ENCODE results near the gene IRF2. TPM values are rescaled to one million over a fixed set of nuclear protein-coding genes. Genes with fewer than 3 reads are reported as not detected.

The IRF2 gene
- total RNA-seq, 1 donor from 2014 or later = 35.2 TPM

GRCh38 chr4:184371390-184371787 is 103.0 kb downstream of the IRF2 start:
- DNase-seq (ENCODE audit: extremely low read depth, low read depth, low spot score) = no peak

GRCh38 chr4:184370711-184371389 is 103.5 kb downstream of the IRF2 start:
- no peak for DNase-seq (ENCODE audit: extremely low read depth, low read depth, low spot score)

GRCh38 chr4:184369871-184370270 is 104.5 kb downstream of the IRF2 start:
- DNase-seq (ENCODE audit: extremely low read depth, low read depth, low spot score) = no peak

- no peak for DNase-seq (ENCODE audit: extremely low read depth, low read depth, low spot score)
These were observed 105.6 kb downstream of the IRF2 start for GRCh38 chr4:184368731-184369130.

- DNase-seq (ENCODE audit: extremely low read depth, low read depth, low spot score) = no peak
These were observed 106.1 kb downstream of the IRF2 start for GRCh38 chr4:184368290-184368689.

GRCh38 chr4:184364100-184364921 is 110.0 kb downstream of the IRF2 start:
- no peak for DNase-seq (ENCODE audit: extremely low read depth, low read depth, low spot score)

- DNase-seq (ENCODE audit: extremely low read depth, low read depth, low spot score) = no peak
These were observed 111.1 kb downstream of the IRF2 start for GRCh38 chr4:184363258-184363657.

- DNase-seq (ENCODE audit: extremely low read depth, low read depth, low spot score) = no peak
These were observed 112.0 kb downstream of the IRF2 start for GRCh38 chr4:184362396-184362795.

GRCh38 chr4:184361443-184361842 is 112.9 kb downstream of the IRF2 start:
- no peak for DNase-seq (ENCODE audit: extremely low read depth, low read depth, low spot score)

GRCh38 chr4:184359888-184360287 is 114.5 kb downstream of the IRF2 start:
- no peak for DNase-seq (ENCODE audit: extremely low read depth, low read depth, low spot score)

- no peak for DNase-seq (ENCODE audit: extremely low read depth, low read depth, low spot score)
These were observed 115.7 kb downstream of the IRF2 start for GRCh38 chr4:184358521-184359232.

- DNase-seq (ENCODE audit: extremely low read depth, low read depth, low spot score) = no peak
These were observed 116.6 kb downstream of the IRF2 start for GRCh38 chr4:184357772-184358171.

GRCh38 chr4:184357165-184357564 is 117.2 kb downstream of the IRF2 start:
- no peak for DNase-seq (ENCODE audit: extremely low read depth, low read depth, low spot score)

- no peak for DNase-seq (ENCODE audit: extremely low read depth, low read depth, low spot score)
These were observed 118.0 kb downstream of the IRF2 start for GRCh38 chr4:184356366-184356765.

- DNase-seq (ENCODE audit: extremely low read depth, low read depth, low spot score) = no peak
These were observed 118.5 kb downstream of the IRF2 start for GRCh38 chr4:184355857-184356256.

GRCh38 chr4:184355111-184355604 is 119.2 kb downstream of the IRF2 start:
- DNase-seq (ENCODE audit: extremely low read depth, low read depth, low spot score) = peak; percentile 100

GRCh38 chr4:184352891-184353290 is 121.5 kb downstream of the IRF2 start:
- no peak for DNase-seq (ENCODE audit: extremely low read depth, low read depth, low spot score)

- DNase-seq (ENCODE audit: extremely low read depth, low read depth, low spot score) = no peak
These were observed 122.5 kb downstream of the IRF2 start for GRCh38 chr4:184351560-184352451.

- DNase-seq (ENCODE audit: extremely low read depth, low read depth, low spot score) = no peak
These were observed 123.4 kb downstream of the IRF2 start for GRCh38 chr4:184350964-184351363.

- DNase-seq (ENCODE audit: extremely low read depth, low read depth, low spot score) = no peak
These were observed 124.0 kb downstream of the IRF2 start for GRCh38 chr4:184350213-184350817.
